Activated CD8-positive, alpha-beta memory T cell treated with anti-CD3 and anti-CD28 coated beads, Interleukin-2, amount 50 U/mL, for 1 hour (primary cell): ENCODE results near the gene HOTAIR.

Experiments
- DNase-seq: peaks from one replicate; pipeline ENCODE4 v3.0.0-alpha.2; 2020; ENCODE audit errors: extremely low read depth

The HOTAIR gene

GRCh38 chr12:53974084-53975063 lies at the start of gene HOTAIR:
TSS of gene HOTAIR (minus strand) at chr12:53974954.
- DNase-seq: no peak

- DNase-seq: no peak
These were observed 49.4 kb upstream of the HOTAIR start for GRCh38 chr12:54024127-54024526.

- DNase-seq: no peak
These were observed 48.5 kb upstream of the HOTAIR start for GRCh38 chr12:54022960-54023884.

GRCh38 chr12:54021432-54022013 lies 46.8 kb upstream of the HOTAIR start:
- DNase-seq: no peak

GRCh38 chr12:54020591-54021405 lies 46.0 kb upstream of the HOTAIR start:
- DNase-seq: no peak

GRCh38 chr12:54019924-54020590 lies 45.3 kb upstream of the HOTAIR start:
- no peak for DNase-seq

GRCh38 chr12:54019091-54019811 lies 44.5 kb upstream of the HOTAIR start:
- DNase-seq: no peak

GRCh38 chr12:54018468-54018984 lies 43.8 kb upstream of the HOTAIR start:
- DNase-seq: no peak

- DNase-seq: peak; percentile 14
These were observed 43.2 kb upstream of the HOTAIR start for GRCh38 chr12:54017878-54018467.

- no peak for DNase-seq
These were observed 42.5 kb upstream of the HOTAIR start for GRCh38 chr12:54017027-54017788.

- DNase-seq: no peak
These were observed 41.8 kb upstream of the HOTAIR start for GRCh38 chr12:54016478-54016964.

- DNase-seq: no peak
These were observed 41.3 kb upstream of the HOTAIR start for GRCh38 chr12:54016051-54016450.

GRCh38 chr12:54015018-54015931 lies 40.5 kb upstream of the HOTAIR start:
- DNase-seq: no peak

GRCh38 chr12:54014377-54015017 lies 39.7 kb upstream of the HOTAIR start:
- DNase-seq: no peak

GRCh38 chr12:54012631-54013409 lies 38.1 kb upstream of the HOTAIR start:
- no peak for DNase-seq
